Muscle of leg (tissue), 11 donors: Measurements from ENCODE around the gene ITGBL1. TPM values are rescaled to one million over a fixed set of nuclear protein-coding genes. Genes with fewer than 3 reads are reported as not detected.

Experiments
- DNase-seq: peaks from one replicate; pipeline ENCODE4 v3.0.0; 2013
- H3K27ac ChIP-seq: one replicate; pipeline ENCODE4 v1.5.1; 2013; ENCODE audit warnings: mild to moderate bottlenecking, low read length, control low read depth
- H3K27me3 ChIP-seq: one replicate; pipeline ENCODE4 v1.6.1; 2013; ENCODE audit warnings: low read length; ENCODE audit not compliant: control insufficient read depth, insufficient read depth
- H3K36me3 ChIP-seq: one replicate; pipeline ENCODE4 v1.6.1; 2013; ENCODE audit warnings: low read length; ENCODE audit not compliant: control insufficient read depth, insufficient read depth
- H3K4me1 ChIP-seq: one replicate; pipeline ENCODE4 v1.6.1; 2013; ENCODE audit warnings: low read length; ENCODE audit not compliant: control insufficient read depth, insufficient read depth
- H3K4me3 ChIP-seq: one replicate; pipeline ENCODE4 v1.5.1; 2013; ENCODE audit warnings: low read length, control low read depth
- H3K9me3 ChIP-seq: replicated peaks from 2 replicates; pipeline ENCODE4 v1.6.1; 2013; ENCODE audit warnings: low read depth, low read length; ENCODE audit not compliant: control insufficient read depth
- WGBS: methylation state at CpG from one replicate; pipeline ENCODE4 v1.1.5; 2013; ENCODE audit warnings: missing lambda C conversion rate; ENCODE audit not compliant: insufficient coverage; 5-methylcytosine and 5-hydroxymethylcytosine counted together
- polyA plus RNA-seq, 8 donors: library from polyadenylated mRNA; unstranded; fragments of 120-200 nt; gene quantifications; one replicate each; pipeline versions ENCODE4 v1.2.1 to v1.2.3, GENCODE V29; 2013; ENCODE audit warnings: inconsistent platforms in 1 of 8, low replicate concordance in 1 of 8; ENCODE audit not compliant: insufficient read length in 8 of 8, insufficient read depth in 1 of 8
- total RNA-seq: library from RNA; stranded (reverse); fragments of 120-200 nt; gene quantifications from one replicate; pipeline ENCODE4 v1.2.4, GENCODE V29; 2013

The ITGBL1 gene
- total and polyA plus RNA-seq, 9 donors: 0.96 to 22.4 (median 3.3) TPM

DNA sequence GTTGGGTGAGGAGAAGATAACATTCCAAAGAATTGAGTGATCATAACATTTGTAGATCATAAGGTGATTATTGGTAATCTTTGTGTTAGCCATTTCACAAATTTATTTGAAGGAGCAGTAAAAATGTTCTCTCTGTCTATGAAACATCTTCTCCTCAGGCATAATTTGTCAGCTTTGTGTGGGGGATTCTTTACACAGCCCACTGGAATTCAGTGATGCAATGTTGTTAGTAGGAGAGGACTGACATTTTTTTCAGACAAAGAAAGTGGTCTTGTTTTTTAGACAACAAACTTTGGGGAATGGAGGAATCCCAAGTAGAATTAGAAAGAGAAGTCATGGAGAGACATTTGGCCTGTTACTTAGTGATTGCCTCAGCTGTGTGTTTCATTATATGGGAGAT, 100.3 kb downstream of the ITGBL1 start:
- DNase-seq: no peak
- Histone ChIP-seq H3K9me3 (no peaks in the 10 kb centered on the region), H3K4me1 (no peaks in the 10 kb centered on the region)

DNA sequence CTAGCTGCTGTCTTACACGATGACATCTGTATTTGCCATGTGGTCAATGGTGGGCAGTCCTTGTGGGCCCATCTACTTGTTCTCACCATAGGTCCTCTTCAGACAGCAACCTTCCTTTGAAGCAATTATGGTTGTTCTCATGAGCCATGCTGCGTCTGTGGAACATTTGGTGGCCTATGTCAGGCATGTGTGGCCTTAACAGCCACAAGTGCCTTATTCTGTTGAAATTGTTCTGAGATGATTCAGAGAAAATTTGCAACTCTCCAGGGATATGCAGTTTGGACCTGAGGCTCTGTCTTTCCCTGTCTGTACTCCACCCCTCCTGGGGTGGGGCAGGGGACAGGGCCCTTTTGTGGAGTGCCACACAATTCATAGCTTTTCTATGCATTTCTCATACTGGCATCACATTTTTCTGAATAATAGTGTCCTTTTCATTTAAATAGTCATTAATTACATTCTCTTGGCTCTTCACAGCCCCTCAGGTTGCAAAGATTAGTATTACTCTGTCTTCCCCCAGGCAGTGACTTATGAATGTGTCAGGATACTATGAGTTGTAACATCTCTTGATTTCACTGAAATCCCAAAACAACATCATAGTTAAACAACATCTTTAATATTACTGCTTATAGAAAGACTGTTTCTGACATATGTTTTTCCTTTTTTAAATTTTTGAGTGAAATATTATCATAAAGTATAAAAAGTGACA, 102.1 kb downstream of the ITGBL1 start:
- H3K36me3 ChIP-seq: no peaks in the 10 kb centered on the region
- 57% methylated on average over 1 of the region's 2 CpGs for WGBS
- no peaks in the 10 kb centered on the region for H3K9me3 ChIP-seq
- H3K4me1 ChIP-seq: no peaks in the 10 kb centered on the region
- no peak overlapping the region for H3K4me3 ChIP-seq
- no peak for DNase-seq
- no peaks in the 10 kb centered on the region for H3K27me3 ChIP-seq
- H3K27ac ChIP-seq: no peak overlapping the region

More for the DNA sequence above, 100.3 kb downstream of the ITGBL1 start:
- H3K27ac ChIP-seq: no peak overlapping the region
- no peaks in the 10 kb centered on the region for H3K36me3 ChIP-seq
- H3K27me3 ChIP-seq: no peaks in the 10 kb centered on the region
- no peak overlapping the region for H3K4me3 ChIP-seq

- Histone ChIP-seq H3K4me1 (no peaks in the 10 kb centered on the region), H3K4me3 (no peak overlapping the region), H3K36me3 (no peaks in the 10 kb centered on the region), H3K27me3 (no peaks in the 10 kb centered on the region), H3K27ac (no peak overlapping the region), H3K9me3 (no peaks in the 10 kb centered on the region)
- DNase-seq: no peak
Measured at GRCh38 chr13:101555610-101556009, 103.1 kb downstream of the ITGBL1 start.

GRCh38 chr13:101556676-101557123, 104.2 kb downstream of the ITGBL1 start:
- Histone ChIP-seq H3K27ac (no peak overlapping the region), H3K27me3 (no peaks in the 10 kb centered on the region), H3K9me3 (no peaks in the 10 kb centered on the region), H3K4me3 (no peak overlapping the region), H3K4me1 (no peaks in the 10 kb centered on the region), H3K36me3 (no peaks in the 10 kb centered on the region)
- no peak for DNase-seq
- 46% methylated on average over 2 of the region's 3 CpGs for WGBS

GRCh38 chr13:101565317-101565716, 112.8 kb downstream of the ITGBL1 start:
- no peak overlapping the region for H3K27ac ChIP-seq
- no peaks in the 10 kb centered on the region for H3K36me3 ChIP-seq
- WGBS: no CpG with 5 or more reads among the region's 1 CpG
- H3K9me3 ChIP-seq: no peaks in the 10 kb centered on the region
- no peaks in the 10 kb centered on the region for H3K27me3 ChIP-seq
- H3K4me3 ChIP-seq: no peak overlapping the region
- no peak for DNase-seq
- no peaks in the 10 kb centered on the region for H3K4me1 ChIP-seq

DNA sequence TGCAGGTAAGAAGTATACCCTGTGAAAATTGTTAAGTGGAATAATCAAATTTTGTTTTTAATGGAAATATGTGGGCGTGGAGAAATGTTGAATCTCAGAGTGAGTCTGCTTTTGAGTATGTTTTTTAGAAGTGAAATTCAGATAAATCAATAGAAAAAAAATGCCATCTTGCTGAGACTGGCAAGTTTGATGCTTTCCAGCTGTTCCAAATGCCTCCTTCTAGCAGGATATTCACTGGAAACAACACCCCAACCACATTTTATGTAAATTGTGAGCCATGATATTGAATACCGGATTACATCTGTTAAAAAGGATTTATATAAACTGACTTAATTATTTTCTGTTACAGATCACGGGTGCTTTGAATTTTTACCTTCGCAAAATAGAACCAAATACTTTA, 115.4 kb downstream of the ITGBL1 start:
- WGBS: no CpG with 5 or more reads among the region's 4 CpGs
- H3K36me3 ChIP-seq: no peaks in the 10 kb centered on the region
- no peak for DNase-seq
- H3K27me3 ChIP-seq: no peaks in the 10 kb centered on the region
- H3K4me1 ChIP-seq: no peaks in the 10 kb centered on the region
- H3K27ac ChIP-seq: no peak overlapping the region
- no peak overlapping the region for H3K4me3 ChIP-seq
- H3K9me3 ChIP-seq: no peaks in the 10 kb centered on the region

DNA sequence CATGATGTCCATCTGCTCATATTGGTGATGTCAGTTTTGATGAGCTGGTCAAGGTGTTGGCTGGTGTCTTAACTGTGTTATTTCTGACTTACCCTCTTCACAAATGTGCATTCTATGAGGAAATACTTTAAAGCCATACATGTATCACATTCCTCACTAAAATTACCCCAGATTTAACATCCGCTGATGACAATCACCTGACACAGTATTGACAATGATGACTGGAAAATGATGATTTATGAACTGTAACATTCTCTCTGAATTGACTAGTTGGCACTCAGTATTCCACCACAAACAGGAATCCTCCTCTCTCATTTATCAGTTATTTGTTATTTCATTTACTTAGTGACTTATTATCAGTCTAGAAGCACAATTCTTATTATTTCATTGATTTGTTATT, 117.3 kb downstream of the ITGBL1 start:
- DNase-seq: no peak
- no CpG with 5 or more reads among the region's 1 CpG for WGBS
- Histone ChIP-seq H3K4me1 (no peaks in the 10 kb centered on the region), H3K9me3 (no peaks in the 10 kb centered on the region), H3K27me3 (no peaks in the 10 kb centered on the region), H3K4me3 (no peak overlapping the region), H3K36me3 (no peaks in the 10 kb centered on the region), H3K27ac (no peak overlapping the region)

- Histone ChIP-seq H3K4me1 (no peaks in the 10 kb centered on the region), H3K36me3 (no peaks in the 10 kb centered on the region), H3K9me3 (no peaks in the 10 kb centered on the region), H3K27ac (no peak overlapping the region), H3K27me3 (no peaks in the 10 kb centered on the region), H3K4me3 (no peak overlapping the region)
- DNase-seq: no peak
Measured at GRCh38 chr13:101570410-101570809, 117.9 kb downstream of the ITGBL1 start.

DNA sequence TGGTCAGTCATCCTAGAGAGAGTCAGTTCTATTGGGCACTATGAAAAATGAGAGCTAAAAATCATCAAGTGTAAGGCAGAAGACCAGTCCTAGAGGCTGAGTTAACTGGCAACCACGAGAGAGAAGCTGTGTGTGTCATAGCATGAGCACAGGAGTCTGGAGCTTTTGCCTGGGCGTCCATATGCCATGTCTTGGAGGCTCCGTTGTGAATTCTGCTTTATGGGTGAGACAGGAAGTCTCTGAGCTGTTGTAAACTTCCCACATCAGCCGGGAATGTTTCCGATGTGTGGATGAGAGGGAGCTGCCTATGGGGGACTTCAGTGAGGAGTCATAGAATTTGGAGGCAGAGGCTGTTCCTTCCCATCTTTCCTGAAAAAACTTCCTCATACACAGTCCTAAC, 120.0 kb downstream of the ITGBL1 start:
- WGBS: 49% methylated on average over 2 of the region's 5 CpGs
- Histone ChIP-seq H3K27me3 (no peaks in the 10 kb centered on the region), H3K36me3 (no peaks in the 10 kb centered on the region), H3K4me1 (no peaks in the 10 kb centered on the region), H3K4me3 (no peak overlapping the region), H3K27ac (no peak overlapping the region), H3K9me3 (no peaks in the 10 kb centered on the region)
- no peak for DNase-seq

- Histone ChIP-seq H3K4me3 (no peak overlapping the region), H3K4me1 (no peaks in the 10 kb centered on the region), H3K36me3 (no peaks in the 10 kb centered on the region), H3K9me3 (no peaks in the 10 kb centered on the region), H3K27me3 (no peaks in the 10 kb centered on the region), H3K27ac (no peak overlapping the region)
- no peak for DNase-seq
Measured at GRCh38 chr13:101575581-101575980, 123.1 kb downstream of the ITGBL1 start.

- 38% methylated on average over 2 of the region's 4 CpGs for WGBS
- no peak for DNase-seq
- H3K27ac ChIP-seq: no peak overlapping the region
- no peaks in the 10 kb centered on the region for H3K36me3 ChIP-seq
- H3K4me3 ChIP-seq: no peak overlapping the region
- no peaks in the 10 kb centered on the region for H3K4me1 ChIP-seq
- H3K27me3 ChIP-seq: no peaks in the 10 kb centered on the region
- H3K9me3 ChIP-seq: no peaks in the 10 kb centered on the region
Measured at GRCh38 chr13:101576455-101576854, 124.0 kb downstream of the ITGBL1 start.
